HPDE6-E6E7 (cell line): ENCODE measurements around the gene PLCB1.

Source experiments
- DNase-seq: peaks from one replicate; pipeline ENCODE4 v3.0.0; 2011; ENCODE audit warnings: missing footprints; ENCODE audit errors: extremely low spot score

Gene PLCB1

GRCh38 chr20:8505476-8506200 is 373.6 kb downstream of the PLCB1 start:
- DNase-seq: no peak

- no peak for DNase-seq
Observed at GRCh38 chr20:8507231-8507630, 375.2 kb downstream of the PLCB1 start.

DNA sequence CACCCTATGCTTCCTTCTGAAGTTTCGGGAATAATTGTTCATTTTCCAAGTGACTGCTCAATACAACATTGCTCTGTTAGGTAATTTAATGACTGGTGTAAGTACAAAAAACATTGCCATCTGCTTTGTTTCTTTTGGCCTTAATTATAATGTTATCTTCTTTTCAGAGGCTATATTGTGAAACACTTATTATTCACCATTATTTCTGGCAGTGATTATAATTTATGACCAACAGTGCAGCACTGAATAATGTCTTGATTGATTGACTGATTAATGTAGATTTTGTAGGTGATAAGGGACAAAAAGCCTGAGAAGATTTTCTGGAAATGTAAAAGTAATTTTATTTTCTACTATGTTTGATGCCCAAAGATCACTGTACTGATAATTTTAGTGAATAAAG is 377.7 kb downstream of the PLCB1 start:
- DNase-seq: no peak

- DNase-seq: no peak
Observed at GRCh38 chr20:8510808-8511207, 378.7 kb downstream of the PLCB1 start.

DNA sequence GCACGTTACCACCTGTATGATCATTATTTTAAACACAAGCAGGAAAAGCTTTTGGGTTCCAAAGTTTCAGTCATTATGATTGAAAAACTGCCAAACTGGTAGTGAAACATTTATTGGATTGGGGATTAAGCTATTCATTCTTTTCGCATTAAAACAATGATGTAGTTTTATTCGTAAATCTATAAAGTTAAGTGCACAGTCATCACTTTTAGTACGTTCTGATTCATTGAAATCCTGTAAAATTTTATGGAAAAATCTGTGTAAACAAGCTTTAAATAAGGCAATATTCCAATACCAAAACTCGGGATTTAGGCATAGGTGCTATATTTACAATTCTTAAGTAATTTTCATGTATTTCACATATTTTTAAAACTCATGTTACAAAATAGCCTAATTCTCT is 379.9 kb downstream of the PLCB1 start:
- DNase-seq: no peak

DNA sequence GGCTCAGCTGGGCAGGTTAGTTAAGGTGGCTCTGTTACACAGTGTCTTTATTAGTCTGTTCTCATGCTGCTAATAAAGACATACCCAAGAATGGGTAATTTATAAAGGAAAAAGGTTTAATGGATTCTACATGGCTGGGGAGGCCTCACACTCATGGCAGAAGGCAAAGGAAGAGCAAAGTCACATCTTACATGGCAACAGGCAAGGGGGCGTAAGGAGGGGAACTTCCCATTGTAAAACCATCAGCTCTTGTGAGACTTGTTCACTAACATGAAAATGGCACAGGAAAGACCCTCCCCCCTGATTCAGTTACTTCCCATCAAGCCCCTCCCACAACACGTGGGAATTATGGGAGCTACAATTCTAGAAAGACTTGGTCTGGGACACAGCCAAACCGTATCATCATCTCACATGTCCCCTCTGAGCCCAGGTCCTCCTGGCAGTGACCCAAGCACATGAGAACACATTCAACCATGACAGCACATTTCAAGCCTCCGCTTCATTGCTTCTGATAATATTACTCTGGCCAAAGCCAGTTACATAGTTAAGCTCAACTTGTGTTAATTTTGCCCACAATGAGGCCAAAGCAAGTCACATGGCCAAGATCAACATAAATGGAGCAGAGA is 383.9 kb downstream of the PLCB1 start:
- DNase-seq: no peak

DNA sequence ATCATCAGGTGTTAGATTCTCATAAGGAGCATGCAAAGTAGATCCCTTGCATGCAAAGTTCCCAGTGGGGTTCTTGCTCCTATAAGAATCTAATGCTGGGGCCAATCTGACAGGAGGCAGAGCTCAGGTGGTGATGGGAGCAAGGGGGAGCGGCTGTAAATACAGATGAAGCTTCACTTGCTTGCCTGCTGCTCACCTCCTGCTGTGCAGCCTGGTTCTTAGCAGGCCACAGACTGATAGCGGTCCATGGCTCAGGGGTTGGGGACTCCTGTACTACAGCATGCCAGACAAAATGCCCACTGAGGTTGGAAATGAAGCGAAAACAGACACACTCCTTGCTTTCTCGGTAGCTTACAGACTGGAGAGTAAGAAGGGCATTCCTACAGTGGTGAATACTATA is 386.8 kb downstream of the PLCB1 start:
- DNase-seq: no peak

GRCh38 chr20:8519887-8520286 is 387.8 kb downstream of the PLCB1 start:
- no peak for DNase-seq

DNA sequence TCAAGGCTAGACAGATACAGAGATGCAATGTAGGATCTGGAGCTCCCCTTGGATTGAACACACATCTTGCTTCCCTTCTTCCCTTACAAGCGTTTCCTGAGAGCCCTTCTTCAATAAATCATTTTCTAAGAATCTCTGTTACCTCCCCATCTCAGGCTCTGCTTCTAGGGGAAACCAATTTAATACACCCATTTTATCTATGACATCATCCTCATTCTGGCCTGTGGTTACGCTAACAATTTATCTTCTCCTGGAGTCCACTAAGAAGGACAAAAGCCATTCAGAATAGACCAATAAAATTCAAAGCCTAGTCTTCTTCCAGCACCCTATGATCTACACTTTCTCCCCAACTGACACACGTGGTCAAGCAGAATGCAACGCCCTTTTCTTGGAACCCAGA is 390.1 kb downstream of the PLCB1 start:
- DNase-seq: no peak

DNA sequence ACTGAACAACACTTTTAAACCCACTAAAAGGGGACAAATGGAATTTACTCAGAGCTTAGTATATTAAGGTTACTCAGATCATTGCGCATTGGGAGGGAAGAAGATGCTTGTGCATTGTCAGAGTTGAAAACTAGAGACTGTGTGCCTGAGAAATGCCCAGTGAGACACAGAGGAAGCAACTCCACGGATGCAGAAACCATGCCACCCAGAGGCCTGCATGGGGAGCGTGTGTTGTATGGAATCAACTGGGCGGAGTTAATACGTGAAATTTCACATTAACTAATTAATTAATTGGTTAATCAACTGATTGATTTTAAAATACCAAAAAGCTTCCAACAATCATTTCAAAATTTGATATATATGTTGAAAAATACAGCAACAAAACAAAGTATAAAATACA is 391.6 kb downstream of the PLCB1 start:
- DNase-seq: no peak

DNA sequence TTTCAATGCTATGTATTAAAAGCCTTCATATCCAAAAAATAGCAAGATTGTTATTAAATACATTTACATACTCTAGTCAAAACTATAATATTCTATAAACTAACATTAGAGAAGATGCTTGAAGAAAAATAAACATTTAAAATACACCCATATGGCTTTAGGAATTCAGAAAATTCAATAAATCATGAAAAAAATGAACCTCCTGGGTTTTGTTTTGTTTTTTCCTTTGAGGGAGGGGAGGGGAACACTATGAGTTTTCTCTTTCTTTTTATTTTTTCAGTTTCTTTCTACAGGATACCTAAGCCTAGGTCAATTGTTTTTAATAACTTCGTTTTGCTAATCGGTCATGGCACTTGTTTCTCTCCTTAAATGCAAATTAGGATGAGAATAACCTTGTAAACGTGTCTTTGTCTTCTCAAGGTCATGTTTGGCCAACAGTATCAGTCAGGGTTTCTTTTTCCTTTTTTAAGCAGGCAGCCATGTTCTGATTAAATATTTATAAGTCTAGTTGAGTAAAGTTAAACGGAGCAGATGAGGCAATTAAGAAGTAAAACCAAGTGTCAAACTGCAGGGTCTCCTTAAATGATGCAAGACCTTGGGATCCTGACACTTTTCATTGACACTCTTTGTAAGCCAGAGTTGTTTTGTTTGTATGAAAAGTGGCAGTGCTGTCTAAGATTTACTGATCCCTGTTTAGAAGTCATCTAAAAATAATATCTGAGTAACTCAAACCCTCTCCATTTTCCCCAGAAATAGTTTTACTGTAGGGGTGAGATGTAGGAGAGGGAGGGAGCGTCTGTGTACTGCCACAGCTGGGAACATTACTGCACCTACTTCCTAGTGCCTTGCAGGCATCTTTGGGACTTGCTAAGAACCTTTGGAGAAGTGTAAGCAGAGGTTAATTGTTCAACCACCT is 392.3 kb downstream of the PLCB1 start:
- no peak for DNase-seq

GRCh38 chr20:8525017-8525343 is 392.9 kb downstream of the PLCB1 start:
- DNase-seq: no peak

GRCh38 chr20:8526610-8527009 is 394.5 kb downstream of the PLCB1 start:
- no peak for DNase-seq

GRCh38 chr20:8527998-8528723 is 396.1 kb downstream of the PLCB1 start:
- DNase-seq: no peak

DNA sequence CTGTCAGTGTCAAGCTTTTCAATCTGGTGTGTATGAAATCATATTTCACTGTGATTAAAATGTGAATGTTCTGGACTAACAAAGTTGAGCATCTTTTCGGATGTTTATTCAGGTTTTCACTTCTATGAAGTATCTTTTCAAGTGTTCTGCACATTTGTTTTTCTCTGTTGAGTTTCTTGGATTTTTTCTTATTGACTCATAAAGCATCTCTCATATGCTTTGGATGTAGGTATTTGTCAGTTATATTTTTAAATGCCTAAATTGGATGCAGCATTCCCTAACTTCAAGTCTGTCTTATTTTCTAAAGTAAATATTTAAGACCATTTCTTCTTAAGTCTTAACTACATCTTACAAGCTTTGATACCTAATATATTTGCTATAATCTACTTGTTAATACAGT is 398.0 kb downstream of the PLCB1 start:
- no peak for DNase-seq

- DNase-seq: no peak
Observed at GRCh38 chr20:8532169-8532568, 400.1 kb downstream of the PLCB1 start.

DNA sequence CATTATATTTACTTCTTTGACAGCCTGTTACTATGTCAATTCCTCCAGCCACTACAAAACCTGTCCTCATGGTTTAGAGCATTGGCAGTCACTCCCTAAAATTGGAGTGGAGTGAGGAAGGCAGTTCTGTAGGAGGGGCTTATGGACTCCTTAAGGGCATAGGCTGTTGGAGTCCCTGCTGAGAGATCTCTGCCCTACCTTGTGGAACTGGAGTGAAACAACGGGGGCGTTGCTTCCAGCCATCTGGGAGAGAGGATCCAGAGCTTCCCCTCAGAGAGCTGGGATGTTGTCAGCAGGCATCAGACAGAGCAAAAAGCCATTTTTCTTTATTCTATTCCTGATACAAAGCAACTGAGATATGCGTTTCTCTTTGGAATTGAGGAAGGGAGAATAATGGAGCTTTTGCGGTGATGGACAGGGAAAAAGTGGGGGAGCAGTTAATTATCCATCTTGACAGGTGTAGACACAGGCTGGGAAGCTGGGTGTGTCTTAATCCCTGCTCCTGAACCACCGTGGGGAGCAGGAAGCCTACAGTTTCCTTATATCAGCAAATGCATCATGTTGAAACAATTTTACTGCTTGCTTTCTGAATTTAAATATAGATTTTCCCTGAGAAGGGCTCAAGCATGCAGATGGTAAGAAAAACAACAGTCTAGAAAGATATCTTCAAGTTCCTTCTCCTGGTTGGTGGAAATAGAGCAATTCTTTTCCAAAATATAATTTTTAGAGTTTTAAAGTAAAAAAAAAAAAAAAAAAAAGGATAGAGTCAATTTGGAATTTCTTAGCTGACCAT is 402.5 kb downstream of the PLCB1 start:
- DNase-seq: no peak

DNA sequence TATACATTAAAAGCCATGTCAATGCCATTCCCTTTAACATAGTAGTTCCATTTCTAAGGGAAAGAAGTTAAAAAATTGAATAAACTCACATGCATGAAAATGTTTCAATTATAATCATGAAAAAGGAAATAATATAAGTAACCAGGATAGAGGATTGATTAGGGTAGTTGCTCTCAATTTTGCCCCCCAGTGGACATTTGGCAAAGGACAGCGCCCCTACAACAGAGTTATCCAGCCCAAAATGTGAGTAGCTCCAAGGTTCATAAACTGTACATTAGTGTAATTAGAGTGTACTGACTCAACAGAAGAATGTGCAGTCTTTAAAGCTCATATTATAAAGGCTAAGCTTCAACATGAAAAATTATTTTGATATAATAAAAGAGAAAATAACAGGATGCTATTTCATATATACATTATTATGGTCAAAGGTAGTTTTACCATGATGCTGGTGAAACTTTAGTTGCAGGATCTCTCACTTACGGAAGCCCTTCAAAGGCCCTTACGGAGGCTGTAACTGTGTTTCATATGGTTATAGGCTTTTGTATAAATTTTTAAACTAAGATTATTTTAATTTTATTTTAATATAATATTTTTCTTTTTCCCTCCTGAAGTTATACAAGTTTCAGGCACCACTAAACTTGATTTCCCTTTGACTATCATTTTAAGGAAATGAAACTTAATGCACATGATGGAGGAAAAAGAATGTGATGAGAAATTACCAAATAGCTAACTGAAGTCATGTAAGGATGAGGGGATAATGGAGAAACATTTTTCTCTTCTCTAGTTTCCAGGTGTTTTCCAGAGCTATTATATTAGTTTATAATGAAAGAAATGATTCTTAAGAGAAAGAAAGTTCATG is 403.6 kb downstream of the PLCB1 start:
- DNase-seq: no peak

- no peak for DNase-seq
Observed at GRCh38 chr20:8536262-8536618, 404.2 kb downstream of the PLCB1 start.

- DNase-seq: no peak
Observed at GRCh38 chr20:8540466-8540865, 408.4 kb downstream of the PLCB1 start.

- DNase-seq: no peak
Observed at GRCh38 chr20:8542110-8542486, 410.0 kb downstream of the PLCB1 start.
